Choroid plexus epithelial cell (primary cell): ENCODE results near the gene RFTN2.
A peak's percentile ranks its signal among the peaks of the same experiment; 100 is the strongest.
"Not testable (repeated sequence)": the region's sequence is repeated elsewhere in the genome, so short reads cannot be mapped to it uniquely, and the experiment has no call there.

ENCODE experiments used
- DNase-seq: peaks from one replicate; pipeline ENCODE4 v3.0.0-alpha.2; 2010; ENCODE audit warnings: low read depth
- H3K4me3 ChIP-seq: 2 replicates; pipeline ENCODE4 v1.5.1; 2011; ENCODE audit warnings: low read depth, mild to moderate bottlenecking, control low read depth, low read length, moderate library complexity
- TF ChIP-seq, protein P1 (sequence below): conservative IDR thresholded peaks from 2 replicates; pipeline ENCODE4 v1.5.1; 2011; ENCODE audit warnings: low read depth, mild to moderate bottlenecking, control low read depth, inconsistent platforms, low read length, moderate library complexity

The RFTN2 gene

DNA sequence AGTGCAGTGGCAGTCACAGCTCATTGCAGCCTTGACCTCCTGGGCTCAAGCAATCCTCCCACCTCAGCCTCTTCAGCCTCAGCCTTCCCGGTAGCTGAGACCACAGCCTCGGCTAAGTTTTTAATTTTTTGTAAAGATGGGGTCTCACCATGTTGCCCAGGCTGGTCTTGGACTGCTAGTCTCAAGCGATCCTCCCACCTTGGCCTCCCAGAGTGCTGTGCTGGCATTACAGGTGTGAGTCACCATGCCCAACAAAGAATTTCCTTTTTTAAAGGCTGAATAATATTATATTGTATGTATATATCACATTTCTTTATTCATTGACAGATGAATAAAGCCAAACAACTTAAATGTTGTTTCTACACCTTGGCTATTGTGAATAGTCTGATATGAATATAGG is 117.0 kb downstream of the RFTN2 start:
- DNase-seq, result no peak
- H3K4me3 ChIP-seq, result no peak overlapping the region
- TF ChIP-seq, protein P1, sequence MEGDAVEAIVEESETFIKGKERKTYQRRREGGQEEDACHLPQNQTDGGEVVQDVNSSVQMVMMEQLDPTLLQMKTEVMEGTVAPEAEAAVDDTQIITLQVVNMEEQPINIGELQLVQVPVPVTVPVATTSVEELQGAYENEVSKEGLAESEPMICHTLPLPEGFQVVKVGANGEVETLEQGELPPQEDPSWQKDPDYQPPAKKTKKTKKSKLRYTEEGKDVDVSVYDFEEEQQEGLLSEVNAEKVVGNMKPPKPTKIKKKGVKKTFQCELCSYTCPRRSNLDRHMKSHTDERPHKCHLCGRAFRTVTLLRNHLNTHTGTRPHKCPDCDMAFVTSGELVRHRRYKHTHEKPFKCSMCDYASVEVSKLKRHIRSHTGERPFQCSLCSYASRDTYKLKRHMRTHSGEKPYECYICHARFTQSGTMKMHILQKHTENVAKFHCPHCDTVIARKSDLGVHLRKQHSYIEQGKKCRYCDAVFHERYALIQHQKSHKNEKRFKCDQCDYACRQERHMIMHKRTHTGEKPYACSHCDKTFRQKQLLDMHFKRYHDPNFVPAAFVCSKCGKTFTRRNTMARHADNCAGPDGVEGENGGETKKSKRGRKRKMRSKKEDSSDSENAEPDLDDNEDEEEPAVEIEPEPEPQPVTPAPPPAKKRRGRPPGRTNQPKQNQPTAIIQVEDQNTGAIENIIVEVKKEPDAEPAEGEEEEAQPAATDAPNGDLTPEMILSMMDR, result no peak

- DNase-seq, result peak; percentile 40
- TF ChIP-seq, protein P1, result no peak
- H3K4me3 ChIP-seq, result no peak overlapping the region
Measured at GRCh38 chr2:197556456-197556855, 118.9 kb downstream of the RFTN2 start.

- TF ChIP-seq, protein P1, result no peak
- DNase-seq, result no peak
- no peak overlapping the region for H3K4me3 ChIP-seq
Measured at GRCh38 chr2:197555467-197555866, 119.9 kb downstream of the RFTN2 start.

DNA sequence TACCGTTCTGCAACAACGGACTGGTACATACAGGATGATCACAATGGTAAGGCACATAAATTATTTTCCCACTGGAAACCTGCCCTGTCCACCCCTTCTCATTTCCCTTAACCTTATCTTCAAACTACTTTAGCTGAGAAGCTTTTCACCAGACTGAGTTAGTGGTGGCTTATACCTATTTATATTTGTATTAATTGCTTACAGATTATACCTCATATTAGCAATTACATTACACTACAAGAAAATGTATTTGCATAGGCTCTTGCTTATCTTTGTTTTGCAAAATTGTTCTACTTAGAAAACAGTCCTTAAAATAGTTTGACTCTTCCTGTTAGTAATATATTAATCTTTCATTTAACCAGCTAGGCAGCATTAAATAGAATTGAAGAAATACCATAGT is 124.1 kb downstream of the RFTN2 start:
- not testable (repeated sequence) for DNase-seq, H3K4me3 ChIP-seq

DNA sequence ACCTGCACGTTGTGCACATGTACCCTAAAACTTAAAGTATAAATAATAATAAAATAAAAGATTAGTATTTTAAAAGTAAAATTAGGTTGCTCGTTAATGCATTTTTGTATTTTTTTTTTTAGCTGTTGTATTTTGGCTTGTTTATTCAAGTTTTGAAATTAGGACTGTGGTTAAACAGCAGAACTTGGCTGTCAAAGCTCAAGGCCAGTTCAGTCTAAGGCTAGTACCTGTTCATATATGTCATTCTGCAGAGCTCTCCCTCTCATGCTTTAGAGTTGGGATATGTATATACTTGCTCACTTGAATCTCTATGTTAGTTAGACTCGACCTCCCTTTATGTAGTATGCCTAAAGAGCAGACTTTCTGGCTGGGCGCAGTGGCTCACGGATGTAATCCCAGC is 126.8 kb downstream of the RFTN2 start:
- no peak for DNase-seq
- TF ChIP-seq, protein P1, result no peak
- no peak overlapping the region for H3K4me3 ChIP-seq

DNA sequence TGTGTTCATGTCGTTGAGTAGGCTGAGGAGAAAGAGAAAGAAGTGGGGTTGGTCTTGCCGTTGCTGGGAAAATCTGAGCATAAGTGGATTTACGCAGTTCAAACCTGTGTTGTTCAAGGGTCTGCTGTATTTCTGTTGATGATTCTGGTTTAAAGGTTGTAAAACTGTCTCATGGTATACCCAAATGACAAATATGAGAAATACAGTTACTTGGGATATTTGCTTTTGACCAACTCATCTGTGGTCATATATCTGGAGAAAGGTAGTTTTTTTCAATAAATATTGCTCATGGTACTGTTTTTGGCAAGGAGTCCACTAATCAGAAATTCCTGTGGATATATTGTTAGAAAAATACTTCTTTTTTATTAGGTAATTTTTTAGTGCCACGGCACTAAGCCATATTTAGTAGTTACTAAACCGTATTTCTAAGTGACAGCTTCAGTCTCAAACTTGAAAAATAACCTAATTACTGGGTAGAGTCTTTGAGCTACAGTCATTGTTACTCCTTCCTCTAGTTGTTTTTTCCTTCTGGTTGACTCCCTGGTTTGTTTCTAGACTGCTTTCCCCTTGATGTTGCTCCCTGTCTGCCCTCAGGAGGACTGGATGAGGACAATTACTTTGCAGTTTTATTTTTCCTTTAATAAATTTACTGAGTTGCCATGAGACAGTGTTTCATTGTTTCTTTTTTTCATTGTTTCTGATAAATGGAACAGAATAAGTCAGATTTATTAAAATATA is 128.1 kb downstream of the RFTN2 start:
- no peak overlapping the region for H3K4me3 ChIP-seq
- TF ChIP-seq, protein P1, result no peak
- no peak for DNase-seq

DNA sequence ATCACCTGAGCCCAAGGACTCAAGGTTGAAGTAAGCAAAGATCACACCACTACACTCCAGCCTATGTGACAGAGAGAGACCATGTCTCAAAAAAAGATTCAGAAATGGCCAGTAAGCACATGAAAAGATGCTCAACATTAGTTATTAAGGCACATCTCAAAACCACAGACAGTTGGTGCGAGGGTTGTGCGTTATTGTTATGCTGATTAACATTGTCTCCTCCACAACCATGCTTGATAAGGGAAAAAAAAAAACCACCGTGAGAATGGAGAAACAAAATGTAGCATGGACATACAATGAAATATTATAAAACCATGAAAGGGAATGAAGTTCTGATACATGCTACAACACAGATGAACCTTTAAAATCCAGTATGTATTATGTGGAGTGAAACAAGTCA is 132.2 kb downstream of the RFTN2 start:
- no peak overlapping the region for H3K4me3 ChIP-seq
- DNase-seq, result no peak
- TF ChIP-seq, protein P1, result no peak
